Measurements from ENCODE around the gene IGSF9B.

IGSF9B gene

GRCh38 chr11:133897331-133897650 lies 59.5 kb downstream of the IGSF9B start:
- DNase-seq = no peak

- DNase-seq = no peak
These were observed 60.0 kb downstream of the IGSF9B start for GRCh38 chr11:133896642-133897330.

- no peak for DNase-seq
These were observed 60.7 kb downstream of the IGSF9B start for GRCh38 chr11:133896028-133896427.

GRCh38 chr11:133895551-133895950 lies 61.2 kb downstream of the IGSF9B start:
- no peak for DNase-seq

- DNase-seq = no peak
These were observed 61.7 kb downstream of the IGSF9B start for GRCh38 chr11:133895061-133895479.

- DNase-seq = no peak
These were observed 63.4 kb downstream of the IGSF9B start for GRCh38 chr11:133893381-133893780.

GRCh38 chr11:133892584-133893380 lies 64.0 kb downstream of the IGSF9B start:
- DNase-seq = no peak

GRCh38 chr11:133892126-133892525 lies 64.6 kb downstream of the IGSF9B start:
- no peak for DNase-seq

- DNase-seq = no peak
These were observed 66.9 kb downstream of the IGSF9B start for GRCh38 chr11:133889893-133890292.

GRCh38 chr11:133889188-133889587 lies 67.6 kb downstream of the IGSF9B start:
- DNase-seq = no peak

- no peak for DNase-seq
These were observed 69.0 kb downstream of the IGSF9B start for GRCh38 chr11:133887692-133888332.

GRCh38 chr11:133886029-133886428 lies 70.7 kb downstream of the IGSF9B start:
- no peak for DNase-seq

- no peak for DNase-seq
These were observed 84.6 kb downstream of the IGSF9B start for GRCh38 chr11:133872160-133872559.

GRCh38 chr11:133867456-133867855 lies 89.3 kb downstream of the IGSF9B start:
- no peak for DNase-seq

GRCh38 chr11:133865466-133865865 lies 91.3 kb downstream of the IGSF9B start:
- DNase-seq = no peak

GRCh38 chr11:133864756-133865155 lies 92.0 kb downstream of the IGSF9B start:
- DNase-seq = no peak

- no peak for DNase-seq
These were observed 96.6 kb downstream of the IGSF9B start for GRCh38 chr11:133860151-133860550.

All from MV-4-11 (cell line).